Measurements from ENCODE around the gene INSL3. TPM values are rescaled to one million over a fixed set of nuclear protein-coding genes. Genes with fewer than 3 reads are reported as not detected.

INSL3 gene
- polyA plus RNA-seq, 3 donors, result 0.25 to 1.7 (median 0.64) TPM

DNA sequence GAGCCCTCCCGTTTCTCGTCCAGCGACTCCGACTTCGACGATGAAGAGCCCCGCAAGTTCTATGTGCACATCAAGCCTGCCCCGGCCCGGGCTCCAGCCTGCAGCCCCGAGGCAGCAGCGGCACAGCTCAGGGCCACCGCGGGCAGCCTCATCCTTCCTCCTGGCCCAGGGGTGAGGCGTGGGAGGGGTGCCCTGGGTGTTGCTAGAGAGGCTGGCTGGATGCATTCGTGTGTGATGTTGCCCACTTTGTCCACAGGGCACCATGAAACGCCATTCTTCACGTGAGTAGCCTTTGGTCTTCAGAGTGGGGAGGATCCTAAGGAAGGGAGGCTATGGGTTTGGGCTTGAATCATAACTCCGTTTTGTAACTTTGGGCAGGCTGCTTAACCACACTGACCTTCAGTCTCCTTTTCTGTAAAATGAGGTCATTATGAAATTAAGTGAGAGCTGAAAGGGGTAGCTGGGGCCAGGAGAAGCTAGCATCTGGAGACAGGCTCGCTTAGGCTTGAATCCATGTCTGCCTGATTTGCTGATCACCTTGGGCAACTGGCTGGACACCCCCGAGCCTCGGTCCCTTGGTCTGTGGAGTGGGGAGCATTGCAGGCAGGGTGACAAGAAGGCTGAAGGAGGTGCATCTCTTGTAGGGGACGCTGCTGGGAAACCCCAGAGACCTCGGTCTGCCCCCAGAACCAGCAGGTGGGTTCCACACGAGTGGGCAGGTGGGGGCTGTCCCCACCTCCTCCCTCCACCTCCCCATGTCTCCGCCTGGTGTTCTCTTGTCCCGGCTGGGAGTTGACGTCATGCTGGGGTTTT, 45.1 kb downstream of the INSL3 start:
- H3K27ac ChIP-seq (ENCODE audit: low read depth in 1 of 2, low read length in 2 of 2), result no peak overlapping the region
- H3K9ac ChIP-seq (ENCODE audit: insufficient read depth, low read length, poor library complexity, severe bottlenecking), result no peak overlapping the region
- WGBS (ENCODE audit: insufficient coverage), result 89% methylated on average over 9 of the region's 27 CpGs
- H3K9me3 ChIP-seq (replicated peaks in 1 of 2; ENCODE audit: control insufficient read depth in 1 of 2, insufficient read depth in 1 of 2, low read length in 2 of 2), result no peaks in the 10 kb centered on the region
- H3K4me2 ChIP-seq (replicated peaks; ENCODE audit: extremely low read depth, low read length, poor library complexity, severe bottlenecking), result no peak overlapping the region
- H3K4me3 ChIP-seq (replicated peaks in 1 of 3; ENCODE audit: low read depth in 2 of 3, low read length in 3 of 3), result no peak overlapping the region
- Mint-ChIP-seq H3K27ac (peak overlapping the region in 1 of 7 donors; percentile 15), H3K27me3 (ENCODE audit: low read depth in 3 of 3) (peaks cover 0 to 2% (median 0%) of the 10 kb centered on the region in 3 donors), H3K36me3 (peaks cover 51 to 65% of the 10 kb centered on the region in 2 donors), H3K4me1 (peaks cover 23% of the 10 kb centered on the region), H3K4me3 (no peak overlapping the region), H3K9me3 (peaks cover 0 to 4% (median 0%) of the 10 kb centered on the region in 7 donors)
- peaks cover 14 to 23% of the 10 kb centered on the region in 2 donors for H3K4me1 ChIP-seq (ENCODE audit: control insufficient read depth in 1 of 2, insufficient read depth in 2 of 2, low read length in 2 of 2)
- H4K20me1 ChIP-seq (ENCODE audit: insufficient read depth, low read length), result peaks cover 20% of the 10 kb centered on the region
- TF ChIP-seq, protein P1, sequence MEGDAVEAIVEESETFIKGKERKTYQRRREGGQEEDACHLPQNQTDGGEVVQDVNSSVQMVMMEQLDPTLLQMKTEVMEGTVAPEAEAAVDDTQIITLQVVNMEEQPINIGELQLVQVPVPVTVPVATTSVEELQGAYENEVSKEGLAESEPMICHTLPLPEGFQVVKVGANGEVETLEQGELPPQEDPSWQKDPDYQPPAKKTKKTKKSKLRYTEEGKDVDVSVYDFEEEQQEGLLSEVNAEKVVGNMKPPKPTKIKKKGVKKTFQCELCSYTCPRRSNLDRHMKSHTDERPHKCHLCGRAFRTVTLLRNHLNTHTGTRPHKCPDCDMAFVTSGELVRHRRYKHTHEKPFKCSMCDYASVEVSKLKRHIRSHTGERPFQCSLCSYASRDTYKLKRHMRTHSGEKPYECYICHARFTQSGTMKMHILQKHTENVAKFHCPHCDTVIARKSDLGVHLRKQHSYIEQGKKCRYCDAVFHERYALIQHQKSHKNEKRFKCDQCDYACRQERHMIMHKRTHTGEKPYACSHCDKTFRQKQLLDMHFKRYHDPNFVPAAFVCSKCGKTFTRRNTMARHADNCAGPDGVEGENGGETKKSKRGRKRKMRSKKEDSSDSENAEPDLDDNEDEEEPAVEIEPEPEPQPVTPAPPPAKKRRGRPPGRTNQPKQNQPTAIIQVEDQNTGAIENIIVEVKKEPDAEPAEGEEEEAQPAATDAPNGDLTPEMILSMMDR (IDR thresholded peaks at IDR 0.05), result no peak
- peaks cover 55 to 59% of the 10 kb centered on the region in 2 donors for H3K36me3 ChIP-seq (replicated peaks in 1 of 2; ENCODE audit: control insufficient read depth in 1 of 2, insufficient read depth in 2 of 2, low read length in 2 of 2)
- no peaks in the 10 kb centered on the region for H3K79me2 ChIP-seq (ENCODE audit: insufficient read depth, low read length)
- no peak for DNase-seq
- H3K27me3 ChIP-seq (ENCODE audit: control insufficient read depth in 2 of 2, insufficient read depth in 2 of 2, low read length in 2 of 2), result no peaks in the 10 kb centered on the region
- intact Hi-C loops (cut with micrococcal nuclease), result loop anchor here (5.0 kb wide), 2 partner anchors 59 to 74 kb away; partner anchors contain the start of gene MAP1S (in 1 of the 2)
- H2AFZ ChIP-seq (ENCODE audit: insufficient read depth, low read depth, low read length, poor library complexity, severe bottlenecking), result no peak overlapping the region

DNA sequence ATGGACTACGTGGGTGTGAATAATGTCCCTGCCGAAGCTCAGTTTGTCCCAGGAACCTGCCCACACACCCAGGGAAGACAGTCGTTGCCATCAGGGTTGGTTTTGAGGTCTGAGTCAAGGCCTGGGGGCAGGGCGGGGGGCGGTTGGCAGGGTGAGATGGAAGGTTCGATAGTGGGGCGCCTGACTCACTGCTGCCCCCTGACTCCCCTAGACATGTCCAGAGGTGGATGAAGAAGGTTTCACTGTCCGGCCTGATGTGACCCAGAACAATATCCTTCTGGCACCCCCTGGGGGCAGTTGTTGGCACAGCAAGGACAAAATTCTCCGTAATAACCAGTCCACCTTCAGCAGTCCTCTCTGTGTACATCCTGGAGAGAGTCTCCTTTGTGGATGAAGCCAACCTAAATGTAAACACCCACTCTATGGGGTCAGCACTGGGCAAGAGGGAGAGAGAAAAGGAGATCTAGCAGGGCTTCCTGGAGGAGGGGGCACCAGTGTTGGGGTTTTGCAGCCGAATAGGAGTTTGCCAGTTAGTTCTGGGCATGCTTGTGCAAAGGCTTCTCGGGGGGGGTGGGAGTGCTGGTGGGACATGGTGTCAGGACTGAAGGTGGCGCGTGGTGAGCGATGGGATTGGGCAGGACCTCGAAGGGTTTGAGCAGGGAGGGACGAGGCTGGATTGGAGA, 45.9 kb downstream of the INSL3 start:
- Mint-ChIP-seq H3K27ac (peak overlapping the region in 3 of 7 donors; percentile 15 to 54 (median 52)), H3K27me3 (ENCODE audit: low read depth in 3 of 3) (peaks cover 0 to 2% (median 0%) of the 10 kb centered on the region in 3 donors), H3K4me1 (peaks cover 23% of the 10 kb centered on the region), H3K9me3 (peaks cover 0 to 6% (median 0%) of the 10 kb centered on the region in 7 donors), H3K4me3 (no peak overlapping the region), H3K36me3 (peaks cover 54 to 71% of the 10 kb centered on the region in 2 donors)
- Histone ChIP-seq H3K4me1 (ENCODE audit: control insufficient read depth in 1 of 2, insufficient read depth in 2 of 2, low read length in 2 of 2) (peaks cover 14 to 23% of the 10 kb centered on the region in 2 donors), H3K27ac (ENCODE audit: low read depth in 1 of 2, low read length in 2 of 2) (no peak overlapping the region), H3K4me2 (replicated peaks; ENCODE audit: extremely low read depth, low read length, poor library complexity, severe bottlenecking) (no peak overlapping the region), H3K79me2 (ENCODE audit: insufficient read depth, low read length) (no peaks in the 10 kb centered on the region), H3K27me3 (ENCODE audit: control insufficient read depth in 2 of 2, insufficient read depth in 2 of 2, low read length in 2 of 2) (no peaks in the 10 kb centered on the region), H4K20me1 (ENCODE audit: insufficient read depth, low read length) (peaks cover 12% of the 10 kb centered on the region), H3K4me3 (replicated peaks in 1 of 3; ENCODE audit: low read depth in 2 of 3, low read length in 3 of 3) (no peak overlapping the region), H3K9me3 (replicated peaks in 1 of 2; ENCODE audit: control insufficient read depth in 1 of 2, insufficient read depth in 1 of 2, low read length in 2 of 2) (no peaks in the 10 kb centered on the region), H3K36me3 (replicated peaks in 1 of 2; ENCODE audit: control insufficient read depth in 1 of 2, insufficient read depth in 2 of 2, low read length in 2 of 2) (peaks cover 55 to 63% of the 10 kb centered on the region in 2 donors), H3K9ac (ENCODE audit: insufficient read depth, low read length, poor library complexity, severe bottlenecking) (no peak overlapping the region), H2AFZ (ENCODE audit: insufficient read depth, low read depth, low read length, poor library complexity, severe bottlenecking) (no peak overlapping the region)
- 94% methylated on average over 10 of the region's 16 CpGs for WGBS (ENCODE audit: insufficient coverage)
- TF ChIP-seq, protein P1 (IDR thresholded peaks at IDR 0.05), result peak; percentile 76
- intact Hi-C loops (cut with micrococcal nuclease), result loop anchor here (5.0 kb wide), 2 partner anchors 58 to 73 kb away; partner anchors contain the start of gene MAP1S (in 1 of the 2)
- DNase-seq, result peak in 1 of 3 donors; percentile 40

Data from CD14-positive monocyte (primary cell).